HG03064 (cell line): ENCODE results near the gene ZNF334.

ENCODE experiments used
- ATAC-seq: cut with Tn5 transposase; IDR thresholded peaks from one replicate; pipeline ENCODE4 v1.9.1; 2021; ENCODE audit warnings: low read depth; ENCODE audit not compliant: unreplicated experiment

The ZNF334 gene

DNA sequence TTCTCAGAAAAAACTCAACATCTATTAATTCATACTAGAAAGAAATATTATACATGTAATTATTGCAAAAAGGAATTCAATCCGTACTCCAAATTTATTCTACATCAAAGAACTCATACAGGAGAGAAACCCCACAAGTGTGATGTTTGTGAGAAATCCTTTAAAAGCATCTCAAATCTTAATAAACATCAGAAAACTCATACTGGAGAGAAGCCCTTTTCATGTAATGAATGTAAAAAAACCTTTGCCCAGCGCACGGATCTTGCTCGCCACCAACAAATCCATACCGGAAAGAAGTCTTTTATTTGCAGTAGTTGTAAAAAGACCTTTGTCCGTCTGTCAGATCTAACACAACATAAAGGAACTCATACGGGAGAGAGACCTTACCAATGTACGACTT, 22.0 kb downstream of the ZNF334 start:
- ATAC-seq: no peak

GRCh38 chr20:46488451-46488850, 24.9 kb downstream of the ZNF334 start:
- ATAC-seq: no peak

DNA sequence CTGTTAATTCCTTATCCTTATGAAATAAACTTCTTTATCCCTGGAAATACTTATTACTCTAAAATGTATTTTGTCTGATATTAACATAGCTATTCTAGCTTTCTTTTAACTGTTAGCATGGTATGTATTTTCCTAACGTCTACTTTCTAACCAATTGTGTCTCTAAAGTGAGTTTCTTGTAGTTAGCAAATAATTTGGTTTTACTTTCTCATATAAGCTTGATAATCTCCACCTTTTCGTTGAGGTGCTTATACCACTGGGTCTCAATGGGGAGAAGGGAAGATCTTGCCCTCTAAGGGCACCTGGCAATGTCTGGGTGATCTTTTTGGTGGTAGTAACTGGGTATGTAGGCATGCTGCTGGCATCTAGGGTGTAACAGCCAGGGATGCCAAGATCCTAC, 25.7 kb downstream of the ZNF334 start:
- ATAC-seq: no peak

GRCh38 chr20:46485431-46485830, 27.9 kb downstream of the ZNF334 start:
- ATAC-seq: no peak

DNA sequence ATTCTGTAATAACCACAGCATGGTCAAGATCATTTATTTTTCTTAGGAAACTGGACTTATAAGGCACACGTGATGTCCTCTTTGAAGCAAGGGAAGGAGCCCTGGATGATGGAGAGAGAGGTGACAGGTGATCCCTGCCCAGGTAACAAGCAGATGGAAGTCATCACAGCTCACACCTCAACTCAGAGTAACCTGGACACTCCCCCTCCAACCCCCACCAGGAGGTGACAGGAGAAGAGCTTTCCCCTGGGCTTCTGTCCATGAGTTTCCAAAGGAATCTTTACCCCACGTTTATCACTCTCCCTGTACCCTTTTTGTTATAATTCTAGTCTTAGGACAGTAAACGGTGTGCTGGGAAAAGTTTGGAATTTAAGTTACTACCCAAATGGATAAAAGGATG, 28.4 kb downstream of the ZNF334 start:
- ATAC-seq: no peak

GRCh38 chr20:46483879-46484278, 29.5 kb downstream of the ZNF334 start:
- no peak for ATAC-seq

DNA sequence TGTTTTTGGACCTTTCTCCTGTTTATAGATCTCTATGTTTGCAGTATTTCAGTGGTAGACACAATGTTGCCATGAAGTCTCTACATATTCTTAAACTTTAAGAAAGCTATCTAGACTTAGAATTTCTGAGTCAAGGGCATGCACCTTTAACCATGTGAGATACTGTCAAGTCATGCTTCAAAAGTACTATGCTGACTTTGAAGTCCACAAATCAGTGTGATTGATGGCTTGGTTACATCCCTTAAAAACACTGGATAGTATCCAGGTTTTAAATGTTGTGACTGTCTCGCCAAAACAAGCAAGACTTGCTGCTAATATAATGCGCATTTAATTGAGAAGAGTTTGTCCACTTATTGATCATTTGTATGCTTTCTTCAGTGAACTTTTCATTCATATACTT, 30.5 kb downstream of the ZNF334 start:
- ATAC-seq: no peak

DNA sequence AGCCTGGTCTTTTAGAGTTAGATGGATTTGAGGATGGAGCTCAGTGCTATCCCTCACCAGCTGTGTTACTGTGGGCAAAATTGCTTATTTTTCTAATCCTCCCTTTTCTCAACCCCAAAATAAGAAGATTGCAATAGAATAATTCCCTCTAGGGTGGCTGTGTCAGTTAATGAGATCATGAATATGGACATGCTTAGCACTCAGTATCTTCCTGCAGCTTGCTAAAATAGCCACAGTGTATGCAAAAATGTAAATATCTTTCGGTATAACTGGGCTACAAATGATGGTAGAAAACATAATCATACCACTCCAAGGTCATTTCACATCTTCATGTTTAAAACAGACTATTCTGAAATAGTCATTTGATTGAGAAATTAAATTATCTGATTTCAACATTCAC, 35.7 kb downstream of the ZNF334 start:
- no peak for ATAC-seq

DNA sequence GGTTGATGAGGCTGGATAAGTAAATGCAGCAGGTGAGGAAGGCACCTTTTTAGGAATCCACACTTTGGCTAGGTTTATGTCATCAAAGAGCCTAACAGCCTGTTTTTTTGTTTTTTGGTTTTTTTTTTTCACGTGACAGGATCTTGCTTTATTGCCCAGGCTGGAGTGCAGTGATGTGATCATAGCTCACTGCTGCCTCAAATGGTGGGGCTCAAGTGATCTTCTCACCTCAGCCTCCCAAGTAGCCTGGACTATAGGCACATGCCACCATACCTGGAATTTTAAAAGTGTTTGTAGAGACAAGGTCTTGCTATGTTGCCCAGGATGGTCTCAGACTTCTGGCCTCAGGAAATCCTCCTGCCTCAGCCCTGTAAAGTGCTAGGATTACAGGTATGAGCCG, 36.1 kb downstream of the ZNF334 start:
- ATAC-seq: no peak

DNA sequence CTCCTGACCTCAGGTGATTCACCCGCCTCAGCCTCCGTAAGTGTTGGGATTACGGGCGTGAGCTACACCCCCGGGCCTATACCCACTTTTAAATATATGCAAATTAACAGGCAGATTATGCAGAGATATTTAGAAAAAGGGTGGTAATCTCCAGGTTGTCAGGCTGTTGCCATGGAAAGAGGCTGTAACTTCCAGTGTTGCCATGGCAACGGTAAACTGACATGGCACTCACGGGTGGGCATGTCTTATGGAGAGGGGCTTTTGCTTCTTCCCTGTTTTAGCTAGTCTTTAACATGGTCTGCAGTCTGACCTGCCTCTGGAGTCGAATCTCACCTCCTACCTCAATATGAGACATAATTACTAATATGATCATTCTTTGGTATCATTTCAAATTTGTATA, 44.9 kb downstream of the ZNF334 start:
- no peak for ATAC-seq

GRCh38 chr20:46464451-46464850, 48.9 kb downstream of the ZNF334 start:
- ATAC-seq: no peak

DNA sequence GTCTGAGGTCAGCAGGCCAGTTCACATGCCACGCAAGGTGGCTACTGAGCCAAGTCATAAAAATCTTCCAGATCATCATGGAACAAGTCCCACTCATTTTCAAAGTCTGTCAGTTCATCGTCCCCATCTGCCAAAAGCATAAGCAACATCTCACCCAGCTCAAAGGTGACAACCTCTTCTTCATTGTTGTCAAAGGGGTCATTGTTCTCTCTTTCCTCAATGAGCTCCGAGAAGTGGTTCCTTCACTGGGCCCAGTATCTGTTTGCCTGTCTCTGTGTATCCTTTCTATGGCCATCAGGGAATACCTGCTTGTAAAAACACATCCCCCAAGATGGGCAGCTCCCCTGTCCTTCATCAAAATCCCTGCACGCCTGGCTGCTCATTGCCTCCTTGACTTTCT, 49.5 kb downstream of the ZNF334 start:
- no peak for ATAC-seq

GRCh38 chr20:46461808-46462207, 51.6 kb downstream of the ZNF334 start:
- no peak for ATAC-seq

DNA sequence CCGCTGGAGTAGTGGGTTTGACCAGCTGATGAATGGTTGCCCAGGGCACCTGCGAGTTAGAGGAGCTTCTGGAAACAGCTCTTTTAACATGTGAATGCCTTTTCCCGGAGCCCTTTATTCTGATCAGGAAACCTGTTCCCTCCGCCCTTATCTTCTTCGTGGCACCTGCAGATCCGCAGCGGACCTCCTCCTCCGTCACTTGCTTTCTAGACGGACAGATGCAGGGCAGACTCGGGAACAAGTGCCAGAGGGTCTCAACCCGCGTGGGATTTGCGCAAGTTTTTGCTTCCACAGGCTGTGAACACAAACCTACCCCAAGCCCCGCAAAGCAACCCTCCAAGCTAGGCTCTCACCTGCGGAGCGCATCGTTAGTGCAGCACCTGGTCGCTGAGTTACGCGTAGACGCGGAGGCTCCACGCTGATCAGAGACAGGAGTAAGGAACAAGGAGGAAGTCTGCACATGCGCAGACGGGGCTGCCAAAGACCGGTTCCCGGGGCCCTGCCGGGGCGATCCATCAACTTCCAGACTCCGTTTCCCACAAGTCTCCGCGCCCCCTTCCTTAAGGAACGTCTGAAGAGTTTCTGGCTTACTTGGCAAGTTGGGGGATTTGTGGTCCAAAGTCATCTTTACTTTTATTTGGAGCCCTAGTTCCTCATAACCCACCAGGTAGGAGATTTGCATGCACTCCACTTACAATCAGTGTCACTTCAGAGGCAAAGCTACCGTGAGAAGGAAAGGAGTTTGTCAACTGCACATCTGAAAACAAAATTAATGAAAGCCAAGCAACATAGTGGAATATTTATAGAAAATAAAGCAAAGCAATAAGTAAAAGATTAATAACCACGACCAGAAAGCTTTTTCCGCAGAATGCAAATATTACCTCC, 54.3 kb downstream of the ZNF334 start:
- no peak for ATAC-seq

GRCh38 chr20:46456255-46457028, 56.9 kb downstream of the ZNF334 start:
- no peak for ATAC-seq

GRCh38 chr20:46455729-46456128, 57.6 kb downstream of the ZNF334 start:
- ATAC-seq: no peak
